Stimulated activated CD4-positive, alpha-beta T cell treated with anti-CD3 and anti-CD28 coated beads, Interleukin-12 subunit alpha, Interleukin-12 subunit beta, amount 100 ng/mL, for 48 hours (primary cell): ENCODE data around the gene NAV2.
A peak's percentile ranks its signal among the peaks of the same experiment; 100 is the strongest.

Source experiments
- DNase-seq, 3 donors: peaks; one replicate each; pipeline ENCODE4 v3.0.0-alpha.2; 2020; ENCODE audit warnings: low read depth in 2 of 3, low spot score in 1 of 3

NAV2 gene

DNA sequence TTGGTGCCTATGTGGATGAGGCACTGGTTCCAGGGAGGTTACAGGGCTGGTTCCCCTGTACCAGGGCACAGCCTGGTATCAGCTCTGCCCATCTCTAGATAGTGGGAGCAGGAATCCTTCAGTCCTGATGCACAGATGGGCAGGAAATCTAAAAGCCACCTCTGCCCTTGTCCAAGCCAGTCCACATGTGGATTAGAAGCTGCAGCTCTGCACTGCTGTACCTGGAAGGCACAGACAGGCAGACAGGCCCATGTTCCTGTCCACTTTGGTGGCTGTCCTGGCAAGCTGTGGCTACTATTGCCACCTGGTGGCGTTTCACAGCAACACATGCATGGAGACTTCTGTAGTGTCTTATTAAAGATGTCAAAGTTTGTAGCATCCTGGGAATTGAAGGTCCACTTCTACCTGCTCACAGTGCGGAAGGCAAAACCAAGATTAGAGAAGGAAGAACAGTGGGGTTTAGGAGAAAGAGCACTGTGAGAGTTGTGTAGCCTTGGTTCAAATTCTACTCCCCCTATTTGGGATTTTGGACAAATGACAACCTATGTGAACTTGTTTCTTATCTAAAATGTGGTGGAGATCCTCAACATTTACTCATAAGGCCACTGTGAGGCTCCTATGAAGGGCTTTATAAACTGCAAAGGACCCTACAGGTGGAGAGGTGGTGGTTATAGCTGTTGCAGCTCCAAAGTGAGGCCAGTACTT is 30.1 kb downstream of the NAV2 start:
- peak; percentile 52 to 56 (median 53) for DNase-seq

DNA sequence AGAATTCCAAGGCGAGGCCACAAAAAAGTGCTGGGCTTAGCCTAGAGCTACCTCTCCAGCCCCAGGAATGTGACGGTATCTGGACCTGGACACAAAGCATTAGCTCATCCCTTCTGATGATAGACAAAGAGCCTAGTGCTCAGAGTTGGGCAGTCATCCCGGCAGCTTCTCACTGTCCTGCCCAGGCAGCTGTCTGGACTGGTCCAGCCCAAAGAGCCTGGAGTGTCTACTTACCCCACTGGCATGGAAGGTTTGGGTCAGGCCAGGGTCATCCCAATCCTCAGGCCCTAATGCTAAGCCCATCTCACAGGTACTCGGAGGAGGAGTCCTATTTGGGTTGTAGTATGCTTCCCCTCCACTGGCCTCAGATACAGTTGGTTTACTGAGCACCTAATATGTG is 31.0 kb downstream of the NAV2 start:
- DNase-seq: no peak

DNA sequence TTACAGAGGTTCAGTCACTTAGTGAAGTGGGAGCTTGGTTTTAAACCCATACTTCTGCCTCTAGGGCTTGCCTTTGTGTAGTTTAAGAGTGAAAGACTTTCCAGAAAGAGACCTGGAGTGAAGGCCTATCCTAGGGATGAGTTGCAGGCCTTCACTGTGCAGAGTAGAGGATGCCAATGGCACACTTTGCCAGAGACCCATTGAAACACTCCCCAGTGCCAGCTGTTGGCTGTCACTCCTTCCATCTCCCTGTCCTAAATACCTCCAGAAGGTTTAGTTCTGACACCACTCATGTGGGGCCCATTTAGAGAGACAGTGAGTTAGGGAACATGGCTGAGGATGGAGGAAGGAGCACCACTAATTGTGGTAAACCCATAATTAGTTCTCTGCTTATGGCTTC is 31.5 kb downstream of the NAV2 start:
- no peak for DNase-seq

DNA sequence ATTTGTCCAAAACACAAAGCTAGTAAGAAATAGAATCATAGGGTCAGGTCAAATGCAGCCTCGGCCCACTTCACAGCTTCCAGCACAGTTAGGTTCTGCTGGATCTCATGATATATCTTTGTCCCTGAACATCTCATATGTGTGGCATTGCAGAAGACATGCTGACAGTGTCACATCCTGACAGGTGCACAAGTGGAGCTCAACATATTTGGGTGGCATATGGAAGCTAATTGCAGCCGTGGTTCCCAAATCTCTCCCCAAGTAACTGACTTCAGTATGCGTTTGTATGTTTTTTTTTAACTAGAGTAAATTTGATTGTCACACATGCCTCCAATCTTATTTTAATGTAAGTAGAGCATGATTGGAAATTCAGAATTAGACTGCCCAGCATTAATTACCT is 33.4 kb downstream of the NAV2 start:
- no peak for DNase-seq

DNA sequence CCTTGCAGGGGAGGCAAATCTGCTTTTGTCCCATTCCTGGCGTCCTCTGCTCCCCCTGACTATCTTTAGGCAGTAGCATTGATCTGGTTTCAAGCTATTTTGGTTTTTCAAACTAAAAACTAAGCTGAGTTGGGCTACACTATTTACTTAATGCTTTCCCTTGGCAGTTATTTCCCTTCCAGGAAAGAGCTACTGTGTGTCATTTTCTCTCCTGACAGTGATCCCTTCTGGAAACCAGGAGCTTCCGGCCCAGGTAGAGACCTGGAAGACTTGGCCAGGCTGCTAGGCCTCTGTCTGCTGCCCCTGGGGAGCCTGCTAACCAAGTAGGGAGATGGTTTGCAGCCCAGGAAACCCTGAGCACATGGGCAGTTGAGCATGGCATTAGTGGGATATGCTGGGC is 35.0 kb downstream of the NAV2 start:
- no peak for DNase-seq

DNA sequence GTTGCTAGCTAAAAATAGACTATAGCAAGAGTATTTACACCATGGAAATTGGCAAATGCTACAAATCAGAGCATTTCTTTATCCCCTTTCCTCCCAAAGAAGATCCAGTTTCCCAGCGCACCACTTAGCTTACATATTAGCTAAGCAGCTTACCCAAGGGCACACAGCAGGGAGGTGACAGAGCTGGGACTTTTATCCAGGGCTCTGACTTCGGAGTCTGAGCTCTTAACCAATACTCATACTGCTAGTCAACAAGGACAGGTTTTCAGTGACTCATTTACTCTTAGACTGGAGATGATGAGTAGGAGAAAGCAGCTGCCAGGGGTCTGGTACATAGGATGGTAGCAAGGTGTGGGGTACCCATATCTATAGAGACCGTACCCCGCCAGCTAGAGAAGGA is 38.4 kb downstream of the NAV2 start:
- no peak for DNase-seq

DNA sequence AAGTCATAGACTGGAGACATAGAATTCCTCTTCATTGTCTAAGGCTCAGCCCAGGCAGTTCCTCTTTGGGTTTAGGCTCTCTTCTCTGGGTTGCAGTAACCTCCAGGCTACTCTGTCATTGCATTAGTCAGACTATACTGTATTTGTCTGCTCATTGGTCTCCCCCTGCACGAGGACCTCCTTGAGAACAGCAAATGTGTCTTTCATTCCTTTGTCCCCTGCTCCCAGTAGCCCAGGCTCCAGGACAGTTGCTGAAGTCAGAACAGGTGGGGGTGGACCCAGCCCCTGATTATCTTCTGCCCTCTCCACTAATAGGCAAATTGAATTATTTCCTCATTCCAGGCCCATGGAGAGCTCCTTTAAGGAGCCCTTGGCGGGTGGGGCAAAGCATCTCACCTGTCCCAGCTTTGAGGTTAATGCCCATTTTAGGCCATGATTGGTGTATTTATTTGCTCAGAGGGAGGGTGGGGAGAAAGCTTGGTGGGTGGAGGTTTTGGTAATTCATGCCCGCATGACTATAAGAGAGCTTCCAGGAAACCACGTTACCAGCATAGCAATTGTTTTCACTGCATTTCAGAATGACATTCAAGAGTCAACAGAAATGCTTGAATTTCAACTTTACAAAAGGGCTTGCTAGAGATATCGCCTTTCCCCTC is 40.9 kb downstream of the NAV2 start:
- DNase-seq: no peak

DNA sequence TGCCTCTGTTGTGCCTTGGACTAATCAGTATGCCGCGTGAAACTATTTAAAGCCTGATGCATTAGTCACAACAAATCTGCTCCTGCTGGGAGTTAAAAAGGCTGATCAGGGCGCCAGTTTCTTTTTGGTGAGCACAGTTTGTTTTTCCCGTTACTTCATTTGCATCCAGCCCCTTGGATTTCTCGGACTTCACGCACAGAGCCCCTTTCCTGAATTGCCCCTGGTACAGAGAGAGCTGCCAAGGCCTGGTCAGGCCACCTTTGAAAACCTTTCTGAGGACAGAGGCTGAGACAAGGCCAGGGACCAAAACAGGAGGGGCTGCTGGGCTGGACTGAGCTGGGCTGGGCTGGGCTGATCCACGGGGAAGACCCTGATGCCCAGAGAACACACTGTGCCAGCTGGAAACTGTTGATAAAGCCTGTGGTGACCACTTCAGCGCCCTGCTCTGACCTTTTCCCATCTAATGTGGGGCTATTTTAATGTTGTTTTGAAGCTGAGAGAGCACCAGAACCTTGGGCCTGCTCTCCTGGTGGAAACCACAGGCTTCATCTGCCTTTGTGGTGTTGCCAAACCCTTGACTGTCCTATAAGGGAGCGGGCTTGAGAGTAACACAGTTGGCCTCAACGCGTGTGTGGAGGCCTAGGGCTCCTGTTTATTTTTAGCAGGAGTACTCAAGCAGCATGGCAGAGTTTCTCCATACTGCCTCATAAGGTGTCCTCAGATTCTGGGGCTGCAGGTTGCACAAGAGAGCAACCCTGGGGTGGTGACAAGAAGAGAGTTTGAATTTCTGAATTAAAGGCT is 44.2 kb downstream of the NAV2 start:
- no peak for DNase-seq

DNA sequence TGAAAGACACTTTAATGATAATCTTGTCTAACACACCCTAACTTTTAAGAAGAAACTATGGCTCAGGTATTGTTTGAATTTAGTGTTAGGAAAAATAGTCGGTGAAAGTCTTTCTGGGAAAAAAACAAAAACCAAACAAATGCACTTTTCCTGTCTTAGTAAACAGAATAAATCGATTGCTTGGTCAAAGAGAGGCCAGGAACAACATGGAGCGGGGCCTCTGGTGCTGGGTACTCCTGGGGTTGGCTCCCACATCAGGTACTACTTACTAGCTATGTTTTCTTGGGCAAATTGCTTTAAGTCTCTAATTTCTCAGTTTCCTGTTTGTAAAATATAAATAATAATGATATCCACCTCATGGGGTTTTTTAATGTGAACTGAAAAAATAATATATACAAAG is 46.8 kb downstream of the NAV2 start:
- DNase-seq: no peak

DNA sequence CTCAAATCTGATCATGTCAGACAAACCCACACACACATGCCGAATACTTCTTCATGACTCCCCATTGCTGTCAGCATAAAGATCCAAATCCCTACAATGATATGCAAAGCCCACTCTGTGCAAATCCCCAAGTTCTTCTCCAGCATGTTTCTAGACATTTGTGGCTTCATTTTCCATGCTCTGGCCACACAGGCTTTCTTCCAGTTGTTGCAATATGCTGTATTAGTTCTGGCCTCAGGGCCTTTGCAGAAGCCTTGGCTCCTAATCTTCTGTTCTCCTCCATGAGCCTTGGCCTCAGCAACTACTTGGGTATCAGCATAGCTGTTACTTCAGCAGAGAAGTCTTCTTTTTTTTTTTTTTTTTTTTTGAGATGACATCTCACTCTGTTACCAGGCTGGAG is 49.6 kb downstream of the NAV2 start:
- DNase-seq: no peak

DNA sequence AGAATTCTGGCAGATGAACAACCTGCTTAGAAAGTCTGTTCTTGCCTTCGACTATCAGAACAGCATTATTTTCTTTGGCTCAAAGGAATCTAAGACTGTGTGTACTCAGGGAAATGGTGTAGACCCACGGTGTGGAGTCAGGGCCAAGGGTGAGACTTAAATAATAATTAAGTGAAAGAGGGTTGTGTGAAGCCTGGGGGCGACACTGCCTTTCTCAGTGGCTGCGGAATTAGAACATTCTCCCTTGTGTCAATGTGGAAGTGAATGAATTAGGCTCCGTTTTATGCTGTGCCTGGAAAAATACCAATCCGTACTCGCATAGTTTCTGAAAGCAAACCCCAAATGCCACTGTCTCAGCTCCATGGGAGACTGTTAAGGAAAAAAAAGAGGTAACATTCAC is 50.7 kb downstream of the NAV2 start:
- DNase-seq: no peak

DNA sequence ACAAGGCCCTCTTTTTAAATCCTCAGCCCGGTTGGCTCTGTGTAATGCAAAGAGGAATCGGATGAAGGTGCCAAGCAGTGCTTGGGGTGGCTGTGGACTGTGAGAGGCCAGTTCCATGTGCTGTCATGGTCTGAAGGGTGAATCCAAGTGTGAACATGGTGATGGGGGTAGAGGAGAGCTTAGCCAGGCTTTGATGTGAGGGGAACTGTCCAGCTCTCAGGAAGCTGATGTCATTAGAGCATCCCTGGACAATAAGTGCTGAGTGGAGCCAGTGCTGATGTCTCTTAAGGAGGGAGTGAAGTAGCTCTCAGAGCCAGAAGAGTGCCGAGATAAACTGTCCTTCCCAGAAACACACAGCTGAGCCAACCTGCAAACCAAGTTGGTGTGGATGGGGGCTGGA is 53.6 kb downstream of the NAV2 start:
- no peak for DNase-seq

DNA sequence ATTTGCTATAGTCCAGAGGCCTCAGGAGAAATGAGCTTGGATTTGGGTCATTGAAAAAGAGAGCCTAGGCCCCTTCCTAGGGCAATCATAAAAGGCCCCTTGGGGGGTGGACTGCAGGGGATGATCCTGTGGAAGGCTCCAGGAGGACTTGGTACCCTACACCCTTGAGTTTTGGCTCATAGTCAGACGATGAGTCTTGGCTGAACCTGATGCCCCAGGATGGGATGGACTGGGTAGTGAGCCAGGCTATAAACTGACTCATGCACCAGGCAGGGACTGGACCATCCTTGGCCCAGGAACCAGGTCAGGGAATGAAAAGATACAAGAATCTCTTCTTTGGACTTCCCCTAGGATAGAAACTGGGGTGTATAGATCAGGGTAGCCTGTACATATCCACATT is 54.2 kb downstream of the NAV2 start:
- DNase-seq: no peak

DNA sequence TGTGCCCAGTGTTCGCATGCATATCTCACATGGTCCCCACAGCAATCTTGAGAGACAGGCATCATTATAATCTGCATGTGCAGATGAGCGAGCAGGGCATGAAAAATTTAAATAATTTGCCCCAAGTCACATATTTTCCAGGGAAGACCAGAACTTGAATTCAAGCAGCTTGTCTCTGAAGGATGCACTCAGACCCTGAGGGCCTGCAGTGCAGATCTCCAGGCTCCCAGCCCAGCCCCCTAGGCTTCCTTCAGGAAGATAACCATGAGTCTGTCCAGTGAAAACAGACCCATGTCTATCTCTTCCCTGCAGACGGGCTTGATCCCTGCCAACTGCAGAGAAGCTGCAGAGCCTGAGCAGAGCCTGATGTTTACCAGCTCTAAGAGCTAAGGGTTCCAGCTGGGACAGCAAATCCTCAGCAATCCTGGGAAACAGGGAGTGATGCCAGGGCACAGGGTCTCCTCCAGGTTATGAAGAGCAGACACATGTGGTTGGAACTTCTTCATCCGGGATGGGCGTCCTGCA is 55.1 kb downstream of the NAV2 start:
- no peak for DNase-seq

DNA sequence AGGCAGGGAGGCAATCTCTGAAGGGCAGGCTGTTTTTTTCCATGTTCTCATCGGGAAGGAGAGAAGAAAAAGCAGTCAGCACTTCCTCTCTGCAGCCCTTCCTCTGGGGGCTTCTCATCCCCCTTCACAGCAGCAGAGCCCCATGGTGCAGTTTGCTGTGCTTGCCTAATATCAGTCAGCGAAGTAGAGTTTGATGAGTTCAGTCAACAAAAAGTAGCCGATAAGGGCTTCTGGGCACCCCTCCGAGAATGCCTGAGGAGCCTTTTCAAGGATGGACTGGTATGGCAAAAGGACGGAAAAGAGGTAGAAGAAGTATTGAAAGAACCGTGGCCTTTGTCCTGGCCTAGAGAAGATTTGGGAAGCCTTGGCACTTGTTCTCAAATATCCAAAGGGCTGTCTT is 55.6 kb downstream of the NAV2 start:
- no peak for DNase-seq

DNA sequence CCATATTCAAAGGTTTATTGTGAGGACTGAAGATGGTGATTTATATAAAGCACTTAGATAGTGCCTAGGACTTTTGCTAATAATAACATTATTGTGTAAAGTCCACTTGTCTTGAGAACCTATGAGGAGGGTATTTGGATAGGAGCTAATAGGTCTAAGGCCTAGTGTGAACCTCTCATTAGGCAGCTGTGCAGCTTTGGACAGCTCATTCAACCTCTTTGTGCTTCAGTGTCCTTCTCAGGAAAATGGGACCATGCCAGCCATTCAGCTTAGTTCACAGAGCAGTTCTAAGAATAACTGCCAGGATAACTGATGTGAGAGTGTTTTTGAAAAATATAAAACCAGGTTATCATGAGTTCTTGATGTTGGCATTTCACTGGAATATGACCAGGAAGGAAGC is 56.2 kb downstream of the NAV2 start:
- no peak for DNase-seq

DNA sequence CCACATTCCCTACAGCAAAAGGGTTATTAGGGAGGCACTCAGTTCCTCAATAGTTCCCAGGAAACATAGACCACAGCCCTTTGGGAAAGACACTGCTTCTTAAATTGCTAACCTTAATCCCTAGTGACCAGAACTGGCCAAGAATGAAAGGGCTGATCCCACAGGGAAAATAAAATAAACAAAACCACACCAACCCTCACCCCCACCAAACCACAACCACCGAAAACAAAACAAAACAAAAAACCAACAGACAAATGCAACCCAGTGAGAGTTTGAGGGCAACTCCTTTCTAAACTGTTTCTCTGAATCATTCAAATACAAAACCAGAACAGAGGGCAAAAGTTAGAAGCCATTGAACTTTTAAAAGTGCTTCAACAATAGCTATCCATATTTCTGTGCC is 57.2 kb downstream of the NAV2 start:
- DNase-seq: no peak

DNA sequence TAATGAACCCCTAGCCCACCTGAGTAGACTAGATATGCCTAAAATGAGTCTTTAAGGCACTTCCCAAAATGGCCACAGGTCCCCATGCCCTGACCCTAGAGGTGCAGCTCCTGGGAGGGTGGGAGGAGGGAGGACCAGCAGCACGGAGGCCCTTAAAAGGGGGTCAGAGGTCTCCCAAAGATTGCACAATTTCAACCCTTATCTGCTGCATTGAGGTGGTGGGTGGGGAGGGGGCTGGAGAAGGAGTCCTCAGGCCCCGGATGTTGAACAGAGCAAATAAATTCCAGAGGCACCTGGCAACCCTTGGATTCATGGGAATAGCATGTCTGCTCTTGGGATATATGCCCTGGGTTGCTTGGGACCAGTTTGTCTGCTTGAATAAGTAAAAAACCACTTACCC is 57.6 kb downstream of the NAV2 start:
- no peak for DNase-seq

DNA sequence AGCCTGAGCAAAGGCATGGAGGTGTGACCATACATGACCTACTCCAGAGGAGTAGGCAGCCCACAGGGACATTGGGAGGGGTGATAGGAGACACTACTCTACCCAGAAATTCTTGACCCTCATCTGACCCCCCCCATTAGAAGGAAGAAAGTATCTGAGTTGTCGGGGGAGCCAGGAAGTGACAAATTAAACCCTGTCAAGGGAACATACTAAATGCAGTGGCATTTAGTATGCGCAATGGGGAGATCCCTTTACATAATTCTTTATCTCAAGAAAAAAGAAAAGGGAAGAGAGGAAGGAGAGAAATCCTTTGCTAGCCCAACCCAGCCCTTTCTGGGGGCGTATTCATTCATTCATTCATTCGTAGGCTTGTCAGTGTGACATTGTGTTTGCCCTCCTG is 58.8 kb downstream of the NAV2 start:
- DNase-seq: no peak

DNA sequence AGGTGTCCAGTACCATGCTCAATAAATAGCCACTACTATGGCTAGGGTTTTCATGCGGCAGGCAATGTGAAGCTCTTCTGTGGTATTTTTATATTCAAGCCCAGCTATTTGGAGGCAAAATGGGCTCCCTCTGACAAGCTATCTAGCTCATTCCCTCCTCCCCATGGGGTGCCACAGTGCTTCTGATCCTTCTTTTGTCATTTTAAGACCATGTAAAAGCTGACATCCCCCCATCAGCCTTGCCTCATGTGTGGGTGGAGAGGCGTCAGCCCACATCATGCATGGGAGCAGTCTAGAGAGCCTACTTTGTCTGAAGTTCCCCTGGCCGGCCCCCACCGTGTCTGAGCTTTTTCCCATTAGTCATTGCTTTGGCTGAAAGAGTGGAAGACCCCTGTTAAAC is 59.8 kb downstream of the NAV2 start:
- DNase-seq: no peak

DNA sequence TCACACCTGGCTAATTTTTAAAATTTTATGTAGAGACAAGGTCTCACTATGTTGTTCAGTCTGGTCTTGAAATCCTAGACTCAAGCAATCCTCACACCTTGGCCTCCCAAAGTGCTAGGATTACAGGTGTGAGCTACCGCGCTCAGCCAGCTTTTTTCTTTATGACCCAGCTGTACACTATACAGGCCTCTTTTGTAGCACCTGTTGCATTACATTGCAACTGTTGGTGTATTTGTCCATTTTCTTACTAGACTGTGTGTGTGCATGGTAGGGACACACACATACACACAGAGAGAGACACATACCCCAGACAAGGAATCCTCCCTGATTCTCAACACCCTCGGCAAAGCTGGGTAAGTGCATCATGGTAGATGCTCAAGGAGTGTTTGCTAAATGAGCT is 61.7 kb downstream of the NAV2 start:
- DNase-seq: no peak
